OCI-LY3 (cell line): ENCODE results near the gene CREBBP.

Source experiments
- H2AFZ ChIP-seq: fragments of 200-600, 300-600 bp; shearing (Covaris generic); 2 replicates; pipeline ENCODE4 v1.6.0; 2014; ENCODE audit warnings: antibody characterized with exemption, low read depth, low read length
- H3K27ac ChIP-seq: fragments of 200-600, 300-600 bp; sonication (generic); 2 replicates; pipeline ENCODE4 v1.5.1; 2014; ENCODE audit warnings: mild to moderate bottlenecking, low read length, moderate library complexity, mixed read lengths
- H3K27me3 ChIP-seq: fragments of 200-600, 300-600 bp; sonication (generic); 2 replicates; pipeline ENCODE4 v1.6.1; 2014; ENCODE audit warnings: low read depth, low read length, mixed read lengths
- H3K36me3 ChIP-seq: fragments of 200-600, 300-600 bp; sonication (generic); replicated peaks from 2 replicates; pipeline ENCODE3; 2014; ENCODE audit warnings: low read depth, low read length, mixed read lengths
- H3K4me1 ChIP-seq: fragments of 300-600, 200-600 bp; sonication (generic); 2 replicates; pipeline ENCODE4 v1.6.1; 2014; ENCODE audit warnings: low read length, mixed read lengths
- H3K4me2 ChIP-seq: fragments of 200-600, 300-600 bp; sonication (generic); 2 replicates; pipeline ENCODE4 v1.6.1; 2014; ENCODE audit warnings: low read length, mixed read lengths
- H3K4me3 ChIP-seq: fragments of 300-600, 200-600 bp; sonication (generic); 2 replicates; pipeline ENCODE4 v1.5.1; 2014; ENCODE audit warnings: antibody characterized with exemption, mild to moderate bottlenecking, low read length, moderate library complexity
- H3K79me2 ChIP-seq: fragments of 300-600, 200-600 bp; shearing (Covaris generic); 2 replicates; pipeline ENCODE4 v1.6.1; 2014; ENCODE audit warnings: mild to moderate bottlenecking, low read length, mixed read lengths
- H3K9ac ChIP-seq: fragments of 300-600, 200-600 bp; shearing (Covaris generic); 2 replicates; pipeline ENCODE4 v1.6.0; 2014; ENCODE audit warnings: mild to moderate bottlenecking, low read length, moderate library complexity
- H3K9me3 ChIP-seq: fragments of 200-600, 300-600 bp; shearing (Covaris generic); 2 replicates; pipeline ENCODE4 v1.6.1; 2014; ENCODE audit warnings: low read length, mixed read lengths; ENCODE audit not compliant: insufficient read depth
- H4K20me1 ChIP-seq: fragments of 200-600, 300-600 bp; sonication (generic); 2 replicates; pipeline ENCODE4 v1.6.1; 2016; ENCODE audit warnings: low read length, mixed read lengths; ENCODE audit not compliant: insufficient read depth
- EZH2phosphoT487 ChIP-seq: fragments of 200-600 bp; shearing (Covaris generic); IDR thresholded peaks from 2 replicates; pipeline ENCODE4 v1.6.1; 2018; ENCODE audit warnings: antibody characterized with exemption, mixed run types, low read depth
- TF ChIP-seq, protein P1 (sequence below): fragments of 200-600, 300-600 bp; sonication (generic); IDR thresholded peaks from 2 replicates; pipeline ENCODE4 v1.5.1; 2014; ENCODE audit warnings: antibody characterized with exemption, low read length, low read depth

Gene CREBBP

DNA sequence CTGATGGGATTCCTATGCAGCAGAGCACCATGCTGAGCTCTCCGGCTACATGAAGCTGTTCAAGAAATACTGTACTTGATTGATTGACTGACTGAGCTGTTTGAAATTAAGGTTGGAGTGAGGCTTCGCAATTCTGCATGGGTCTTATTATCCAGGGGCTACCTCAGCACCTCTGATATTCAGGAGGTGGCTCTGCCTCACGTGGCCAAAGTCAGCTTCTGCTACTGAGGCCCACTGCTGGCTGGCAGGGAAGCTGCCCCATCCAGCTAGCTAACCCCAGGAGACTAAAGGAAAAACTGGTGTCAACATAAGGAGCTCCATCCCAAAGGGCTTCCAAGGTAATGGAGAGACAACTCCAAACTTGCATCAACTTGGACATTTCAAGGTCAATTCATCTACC, 97.0 kb downstream of the CREBBP start:
- peaks cover 27% of the 10 kb centered on the region for H3K36me3 ChIP-seq
- peaks cover 16% of the 10 kb centered on the region for H3K4me1 ChIP-seq
- H3K27ac ChIP-seq: no peak overlapping the region
- H3K4me2 ChIP-seq: no peak overlapping the region
- no peak overlapping the region for H3K4me3 ChIP-seq
- H3K79me2 ChIP-seq: peaks cover 13% of the 10 kb centered on the region
- H3K27me3 ChIP-seq: peaks cover 4% of the 10 kb centered on the region; the same call in 1 of the 2 replicates
- H3K9ac ChIP-seq: no peak overlapping the region
- H2AFZ ChIP-seq: no peak overlapping the region
- TF ChIP-seq, protein P1, sequence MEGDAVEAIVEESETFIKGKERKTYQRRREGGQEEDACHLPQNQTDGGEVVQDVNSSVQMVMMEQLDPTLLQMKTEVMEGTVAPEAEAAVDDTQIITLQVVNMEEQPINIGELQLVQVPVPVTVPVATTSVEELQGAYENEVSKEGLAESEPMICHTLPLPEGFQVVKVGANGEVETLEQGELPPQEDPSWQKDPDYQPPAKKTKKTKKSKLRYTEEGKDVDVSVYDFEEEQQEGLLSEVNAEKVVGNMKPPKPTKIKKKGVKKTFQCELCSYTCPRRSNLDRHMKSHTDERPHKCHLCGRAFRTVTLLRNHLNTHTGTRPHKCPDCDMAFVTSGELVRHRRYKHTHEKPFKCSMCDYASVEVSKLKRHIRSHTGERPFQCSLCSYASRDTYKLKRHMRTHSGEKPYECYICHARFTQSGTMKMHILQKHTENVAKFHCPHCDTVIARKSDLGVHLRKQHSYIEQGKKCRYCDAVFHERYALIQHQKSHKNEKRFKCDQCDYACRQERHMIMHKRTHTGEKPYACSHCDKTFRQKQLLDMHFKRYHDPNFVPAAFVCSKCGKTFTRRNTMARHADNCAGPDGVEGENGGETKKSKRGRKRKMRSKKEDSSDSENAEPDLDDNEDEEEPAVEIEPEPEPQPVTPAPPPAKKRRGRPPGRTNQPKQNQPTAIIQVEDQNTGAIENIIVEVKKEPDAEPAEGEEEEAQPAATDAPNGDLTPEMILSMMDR: no peak
- TF ChIP-seq EZH2phosphoT487: no peak
- no peaks in the 10 kb centered on the region for H3K9me3 ChIP-seq
- H4K20me1 ChIP-seq: peaks cover 60% of the 10 kb centered on the region

GRCh38 chr16:3782566-3782965, 97.9 kb downstream of the CREBBP start:
- no peak overlapping the region for H3K4me3 ChIP-seq
- no peak overlapping the region for H3K27ac ChIP-seq
- H3K36me3 ChIP-seq: peaks cover 35% of the 10 kb centered on the region
- no peak overlapping the region for H3K9ac ChIP-seq
- peaks cover 4% of the 10 kb centered on the region; the same call in 1 of the 2 replicates for H3K27me3 ChIP-seq
- H2AFZ ChIP-seq: no peak overlapping the region
- no peak overlapping the region for H3K4me2 ChIP-seq
- TF ChIP-seq, protein P1: no peak
- TF ChIP-seq EZH2phosphoT487: no peak
- H3K9me3 ChIP-seq: no peaks in the 10 kb centered on the region
- H3K79me2 ChIP-seq: peaks cover 8% of the 10 kb centered on the region
- peaks cover 52% of the 10 kb centered on the region for H4K20me1 ChIP-seq
- peaks cover 13% of the 10 kb centered on the region for H3K4me1 ChIP-seq

DNA sequence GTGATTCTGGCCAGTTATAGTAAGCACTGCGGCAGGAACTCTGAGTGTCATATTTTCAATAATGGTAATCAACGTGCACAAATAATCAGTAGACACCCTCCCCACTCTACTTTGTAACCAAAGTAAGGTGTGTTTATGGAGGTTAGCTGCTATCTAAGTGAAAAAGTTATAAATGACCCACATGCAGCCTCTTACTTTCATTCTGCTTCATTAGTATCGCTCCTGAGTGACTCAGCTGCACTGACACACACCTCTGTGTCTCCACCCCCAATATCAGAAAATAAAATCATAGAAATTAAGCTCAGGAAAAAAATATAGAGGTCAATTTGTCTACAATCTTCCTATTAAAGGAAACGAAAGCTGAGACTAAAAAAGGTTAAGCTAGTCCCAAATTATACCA, 99.1 kb downstream of the CREBBP start:
- H3K4me2 ChIP-seq: no peak overlapping the region
- no peak overlapping the region for H3K27ac ChIP-seq
- H3K9me3 ChIP-seq: no peaks in the 10 kb centered on the region
- TF ChIP-seq, protein P1: no peak
- no peak for TF ChIP-seq EZH2phosphoT487
- H3K4me3 ChIP-seq: no peak overlapping the region
- peaks cover 45% of the 10 kb centered on the region for H4K20me1 ChIP-seq
- H3K9ac ChIP-seq: no peak overlapping the region
- H3K79me2 ChIP-seq: 0 out of 2 replicates have a peak, but pooled peaks cover 4% of the 10 kb centered on the region
- peaks cover 37% of the 10 kb centered on the region for H3K36me3 ChIP-seq
- no peak overlapping the region for H2AFZ ChIP-seq
- no peaks in the 10 kb centered on the region for H3K27me3 ChIP-seq
- H3K4me1 ChIP-seq: peaks cover 7% of the 10 kb centered on the region

GRCh38 chr16:3780570-3780969, 99.9 kb downstream of the CREBBP start:
- TF ChIP-seq EZH2phosphoT487: no peak
- TF ChIP-seq, protein P1: peak; percentile 27; the same call in 1 of the 2 replicates
- Histone ChIP-seq H3K27me3 (no peaks in the 10 kb centered on the region), H3K4me3 (no peak overlapping the region), H2AFZ (no peak overlapping the region), H3K4me1 (peaks cover 7% of the 10 kb centered on the region), H4K20me1 (peaks cover 37% of the 10 kb centered on the region), H3K27ac (no peak overlapping the region), H3K9me3 (no peaks in the 10 kb centered on the region), H3K79me2 (0 out of 2 replicates have a peak, but pooled peaks cover 4% of the 10 kb centered on the region), H3K9ac (no peak overlapping the region), H3K4me2 (no peak overlapping the region), H3K36me3 (peaks cover 37% of the 10 kb centered on the region)
